ENCODE data around the gene MYB. TPM values are rescaled to one million over a fixed set of nuclear protein-coding genes. Genes with fewer than 3 reads are reported as not detected.
"Not testable (repeated sequence)": the region's sequence is repeated elsewhere in the genome, so short reads cannot be mapped to it uniquely, and the experiment has no call there.

Gene MYB
- total RNA-seq, 1 experiment from 2014 or later: 6.1 TPM

GRCh38 chr6:135244805-135245204, 63.7 kb downstream of the MYB start:
- peaks cover 32% of the 10 kb centered on the region for H3K4me1 Mint-ChIP-seq

GRCh38 chr6:135246412-135247012, 65.4 kb downstream of the MYB start:
- H3K4me3 Mint-ChIP-seq; POLR2A ChIA-PET; CTCF ChIA-PET; DNase-seq (ENCODE audit: low spot score); ATAC-seq; H3K27ac Mint-ChIP-seq; H3K27me3 Mint-ChIP-seq (ENCODE audit: low read depth); H3K36me3 Mint-ChIP-seq: not testable (repeated sequence)
- Mint-ChIP-seq H3K4me1 (peaks cover 49% of the 10 kb centered on the region), H3K9me3 (peaks cover 12% of the 10 kb centered on the region)

More at GRCh38 chr6:135244805-135245204, 63.7 kb downstream of the MYB start:
- no peak for TF ChIP-seq ZMAT4 (CRISPR knock-in tag; IDR thresholded peaks at IDR 0.05)
- TF ChIP-seq RELA (CRISPR knock-in tag; IDR thresholded peaks at IDR 0.05; ENCODE audit: borderline replicate concordance): no peak
- TF ChIP-seq CREM (CRISPR knock-in tag; IDR thresholded peaks at IDR 0.05): no peak
- TF ChIP-seq CTCF (IDR thresholded peaks at IDR 0.05): no peak
- TF ChIP-seq JAZF1 (CRISPR knock-in tag; IDR thresholded peaks at IDR 0.05): no peak
- no peaks in the 10 kb centered on the region; the same call in 1 of the 2 replicates for H3K36me3 Mint-ChIP-seq
- H3K27ac Mint-ChIP-seq: peak overlapping the region; percentile 34; the same call in 1 of the 2 replicates
- peaks cover 12% of the 10 kb centered on the region for H3K9me3 Mint-ChIP-seq
- ChIA-PET POLR2A (no interaction called here), CTCF (no interaction called here)
- DNase-seq (ENCODE audit: low spot score) (no peak), ATAC-seq (no peak)
- no peaks in the 10 kb centered on the region for H3K27me3 Mint-ChIP-seq (ENCODE audit: low read depth)
- H3K4me3 Mint-ChIP-seq: no peak overlapping the region

DNA sequence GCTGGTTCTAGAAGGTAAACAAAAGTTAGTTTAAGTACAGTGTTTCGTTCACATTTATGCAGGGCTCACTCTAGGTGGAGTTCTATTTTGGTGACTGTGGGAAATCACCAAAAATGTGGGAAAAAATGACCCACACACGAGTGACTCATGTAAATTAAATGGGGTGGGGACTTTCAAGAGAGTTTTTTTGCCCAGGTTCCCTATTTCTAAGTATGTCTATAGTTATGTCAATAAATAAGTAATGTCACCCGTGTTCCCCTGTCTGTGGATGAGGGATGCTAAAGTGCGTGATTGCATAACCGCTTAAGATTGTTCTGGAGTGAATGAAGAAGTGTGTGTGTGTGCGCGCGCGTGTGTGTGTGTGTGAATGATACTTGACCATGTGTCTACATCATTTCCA, 69.1 kb downstream of the MYB start:
- peak overlapping the region; percentile 89 for H3K27ac Mint-ChIP-seq
- 0 out of 2 replicates have a peak, but pooled peaks cover 3% of the 10 kb centered on the region for H3K27me3 Mint-ChIP-seq (ENCODE audit: low read depth)
- CTCF ChIA-PET: interaction anchor here (0.5 to 0.9 kb wide), 2 partner anchors 21 to 132 kb away, joined by 3 to 5 read pairs; no protein-coding TSS in a partner anchor
- POLR2A ChIA-PET: no interaction called here
- no peaks in the 10 kb centered on the region; the same call in 1 of the 2 replicates for H3K36me3 Mint-ChIP-seq
- peaks cover 25% of the 10 kb centered on the region for H3K9me3 Mint-ChIP-seq
- peak overlapping the region; percentile 8; the same call in 1 of the 2 replicates for H3K4me3 Mint-ChIP-seq
- DNase-seq (ENCODE audit: low spot score): no peak
- no peak for ATAC-seq
- peaks cover 66% of the 10 kb centered on the region for H3K4me1 Mint-ChIP-seq
- TF ChIP-seq E2F5 (CRISPR knock-in tag; IDR thresholded peaks at IDR 0.05) (no peak), SMAD3 (CRISPR knock-in tag; IDR thresholded peaks at IDR 0.05; ENCODE audit: borderline replicate concordance) (no peak), TEAD4 (CRISPR knock-in tag; IDR thresholded peaks at IDR 0.05) (no peak), SMAD4 (CRISPR knock-in tag; IDR thresholded peaks at IDR 0.05) (no peak), TP53 (CRISPR knock-in tag; IDR thresholded peaks at IDR 0.05) (no peak), PRRX2 (CRISPR knock-in tag; IDR thresholded peaks at IDR 0.05) (no peak), ZNF281 (CRISPR knock-in tag; IDR thresholded peaks at IDR 0.05) (no peak), ZNF232 (CRISPR knock-in tag; IDR thresholded peaks at IDR 0.05) (no peak), NR2C2 (CRISPR knock-in tag; IDR thresholded peaks at IDR 0.05) (no peak), ZNF219 (CRISPR knock-in tag; IDR thresholded peaks at IDR 0.05; ENCODE audit: borderline replicate concordance) (no peak), ATF1 (CRISPR knock-in tag; IDR thresholded peaks at IDR 0.05) (no peak), AR (CRISPR knock-in tag; IDR thresholded peaks at IDR 0.05) (no peak)
- TF ChIP-seq, protein P1, sequence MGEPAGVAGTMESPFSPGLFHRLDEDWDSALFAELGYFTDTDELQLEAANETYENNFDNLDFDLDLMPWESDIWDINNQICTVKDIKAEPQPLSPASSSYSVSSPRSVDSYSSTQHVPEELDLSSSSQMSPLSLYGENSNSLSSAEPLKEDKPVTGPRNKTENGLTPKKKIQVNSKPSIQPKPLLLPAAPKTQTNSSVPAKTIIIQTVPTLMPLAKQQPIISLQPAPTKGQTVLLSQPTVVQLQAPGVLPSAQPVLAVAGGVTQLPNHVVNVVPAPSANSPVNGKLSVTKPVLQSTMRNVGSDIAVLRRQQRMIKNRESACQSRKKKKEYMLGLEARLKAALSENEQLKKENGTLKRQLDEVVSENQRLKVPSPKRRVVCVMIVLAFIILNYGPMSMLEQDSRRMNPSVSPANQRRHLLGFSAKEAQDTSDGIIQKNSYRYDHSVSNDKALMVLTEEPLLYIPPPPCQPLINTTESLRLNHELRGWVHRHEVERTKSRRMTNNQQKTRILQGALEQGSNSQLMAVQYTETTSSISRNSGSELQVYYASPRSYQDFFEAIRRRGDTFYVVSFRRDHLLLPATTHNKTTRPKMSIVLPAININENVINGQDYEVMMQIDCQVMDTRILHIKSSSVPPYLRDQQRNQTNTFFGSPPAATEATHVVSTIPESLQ (CRISPR knock-in tag; IDR thresholded peaks at IDR 0.05): no peak

Measured in WTC11 (cell line).